Loucy (cell line): ENCODE results near the gene BACH2.

Source experiments
- H2AFZ ChIP-seq: fragments of 200-600 bp; sonication (generic); 2 replicates; pipeline ENCODE4 v1.6.0; 2016; ENCODE audit warnings: antibody characterized with exemption, mild to moderate bottlenecking, low read length, moderate library complexity
- H3F3A ChIP-seq: fragments of 200-600 bp; 2 replicates; pipeline ENCODE4 v1.6.0; 2016; ENCODE audit warnings: antibody characterized with exemption, low read depth, mild to moderate bottlenecking
- H3K27me3 ChIP-seq: fragments of 200-600 bp; sonication (generic); 2 replicates; pipeline ENCODE4 v1.6.1; 2014; ENCODE audit warnings: low read length, mild to moderate bottlenecking; ENCODE audit not compliant: insufficient read depth, poor library complexity, severe bottlenecking
- H3K36me3 ChIP-seq: fragments of 200-600 bp; sonication (generic); 2 replicates; pipeline ENCODE4 v1.6.1; 2016; ENCODE audit warnings: low read length; ENCODE audit not compliant: insufficient read depth
- H3K4me1 ChIP-seq: fragments of 200-600 bp; sonication (generic); 2 replicates; pipeline ENCODE4 v1.5.1; 2014; ENCODE audit warnings: low read length, mild to moderate bottlenecking; ENCODE audit not compliant: insufficient read depth, poor library complexity, severe bottlenecking
- H3K4me2 ChIP-seq: fragments of 200-600 bp; sonication (generic); 2 replicates; pipeline ENCODE4 v1.6.0; 2014; ENCODE audit warnings: antibody characterized with exemption, low read length, low read depth, mild to moderate bottlenecking; ENCODE audit not compliant: poor library complexity, severe bottlenecking
- H3K4me3 ChIP-seq: fragments of 200-600 bp; sonication (generic); 2 replicates; pipeline ENCODE4 v1.5.1; 2014; ENCODE audit warnings: low read length, mild to moderate bottlenecking, mixed read lengths; ENCODE audit not compliant: poor library complexity, severe bottlenecking
- H3K79me2 ChIP-seq: fragments of 200-600 bp; sonication (generic); 2 replicates; pipeline ENCODE4 v1.6.1; 2014; ENCODE audit warnings: low read length; ENCODE audit not compliant: insufficient read depth
- H3K9ac ChIP-seq: fragments of 200-600 bp; sonication (generic); 2 replicates; pipeline ENCODE4 v1.6.0; 2014; ENCODE audit warnings: mild to moderate bottlenecking, low read depth, low read length, moderate library complexity; ENCODE audit not compliant: poor library complexity, severe bottlenecking
- H3K9me2 ChIP-seq: fragments of 200-600 bp; sonication (generic); replicated peaks from 2 replicates; pipeline ENCODE4 v1.6.1; 2016; ENCODE audit warnings: low read depth, low read length, mixed read lengths
- H3K9me3 ChIP-seq: fragments of 200-600 bp; sonication (generic); 2 replicates; pipeline ENCODE4 v1.6.1; 2014; ENCODE audit warnings: mild to moderate bottlenecking, antibody characterized with exemption, low read length, low read depth; ENCODE audit not compliant: insufficient read depth
- H4K20me1 ChIP-seq: fragments of 200-600 bp; sonication (generic); 2 replicates; pipeline ENCODE4 v1.6.0; 2014; ENCODE audit warnings: antibody characterized with exemption, low read length, mild to moderate bottlenecking; ENCODE audit not compliant: insufficient read depth, poor library complexity, severe bottlenecking
- EZH2phosphoT487 ChIP-seq: fragments of 200-600 bp; IDR thresholded peaks from 2 replicates; pipeline ENCODE4 v1.6.1; 2018; ENCODE audit warnings: antibody characterized with exemption, mild to moderate bottlenecking, moderate library complexity, borderline replicate concordance
- TF ChIP-seq, protein P1 (sequence below): fragments of 200-600 bp; sonication (generic); conservative IDR thresholded peaks from 2 replicates; pipeline ENCODE4 v1.5.1; 2014; ENCODE audit warnings: mild to moderate bottlenecking, antibody characterized with exemption, low read length

BACH2 gene

DNA sequence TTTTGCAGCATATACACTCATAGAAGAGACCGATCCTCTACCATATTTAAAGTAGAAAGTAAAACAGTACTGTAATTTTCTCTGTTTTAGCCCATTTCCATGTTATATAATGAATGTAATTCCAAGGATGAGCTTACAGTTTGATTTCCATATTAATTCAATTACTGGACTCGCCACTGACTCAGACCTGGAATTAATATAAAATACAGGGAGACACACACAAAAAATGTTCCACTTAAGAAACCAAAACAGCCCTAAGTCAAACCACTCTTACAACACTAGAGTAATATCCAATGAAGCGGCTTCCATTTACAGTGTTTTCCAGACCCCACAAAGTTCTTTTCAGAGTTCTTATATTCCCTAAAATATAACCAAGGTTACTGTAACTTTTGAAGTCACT, 110.6 kb downstream of the BACH2 start:
- no peaks in the 10 kb centered on the region for H3K27me3 ChIP-seq
- no peak overlapping the region for H3K4me3 ChIP-seq
- H3K9me3 ChIP-seq: no peaks in the 10 kb centered on the region
- H3K9ac ChIP-seq: no peak overlapping the region
- peaks cover 26% of the 10 kb centered on the region for H3K4me1 ChIP-seq
- 0 out of 2 replicates have a peak, but pooled peaks cover 7% of the 10 kb centered on the region for H3K36me3 ChIP-seq
- peaks cover 50% of the 10 kb centered on the region for H3K79me2 ChIP-seq
- H2AFZ ChIP-seq: no peak overlapping the region
- TF ChIP-seq EZH2phosphoT487: no peak
- TF ChIP-seq, protein P1, sequence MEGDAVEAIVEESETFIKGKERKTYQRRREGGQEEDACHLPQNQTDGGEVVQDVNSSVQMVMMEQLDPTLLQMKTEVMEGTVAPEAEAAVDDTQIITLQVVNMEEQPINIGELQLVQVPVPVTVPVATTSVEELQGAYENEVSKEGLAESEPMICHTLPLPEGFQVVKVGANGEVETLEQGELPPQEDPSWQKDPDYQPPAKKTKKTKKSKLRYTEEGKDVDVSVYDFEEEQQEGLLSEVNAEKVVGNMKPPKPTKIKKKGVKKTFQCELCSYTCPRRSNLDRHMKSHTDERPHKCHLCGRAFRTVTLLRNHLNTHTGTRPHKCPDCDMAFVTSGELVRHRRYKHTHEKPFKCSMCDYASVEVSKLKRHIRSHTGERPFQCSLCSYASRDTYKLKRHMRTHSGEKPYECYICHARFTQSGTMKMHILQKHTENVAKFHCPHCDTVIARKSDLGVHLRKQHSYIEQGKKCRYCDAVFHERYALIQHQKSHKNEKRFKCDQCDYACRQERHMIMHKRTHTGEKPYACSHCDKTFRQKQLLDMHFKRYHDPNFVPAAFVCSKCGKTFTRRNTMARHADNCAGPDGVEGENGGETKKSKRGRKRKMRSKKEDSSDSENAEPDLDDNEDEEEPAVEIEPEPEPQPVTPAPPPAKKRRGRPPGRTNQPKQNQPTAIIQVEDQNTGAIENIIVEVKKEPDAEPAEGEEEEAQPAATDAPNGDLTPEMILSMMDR: no peak
- H3K9me2 ChIP-seq: no peaks in the 10 kb centered on the region
- no peak overlapping the region for H3K4me2 ChIP-seq
- H4K20me1 ChIP-seq: peaks cover 5% of the 10 kb centered on the region
- H3F3A ChIP-seq: no peaks in the 10 kb centered on the region

DNA sequence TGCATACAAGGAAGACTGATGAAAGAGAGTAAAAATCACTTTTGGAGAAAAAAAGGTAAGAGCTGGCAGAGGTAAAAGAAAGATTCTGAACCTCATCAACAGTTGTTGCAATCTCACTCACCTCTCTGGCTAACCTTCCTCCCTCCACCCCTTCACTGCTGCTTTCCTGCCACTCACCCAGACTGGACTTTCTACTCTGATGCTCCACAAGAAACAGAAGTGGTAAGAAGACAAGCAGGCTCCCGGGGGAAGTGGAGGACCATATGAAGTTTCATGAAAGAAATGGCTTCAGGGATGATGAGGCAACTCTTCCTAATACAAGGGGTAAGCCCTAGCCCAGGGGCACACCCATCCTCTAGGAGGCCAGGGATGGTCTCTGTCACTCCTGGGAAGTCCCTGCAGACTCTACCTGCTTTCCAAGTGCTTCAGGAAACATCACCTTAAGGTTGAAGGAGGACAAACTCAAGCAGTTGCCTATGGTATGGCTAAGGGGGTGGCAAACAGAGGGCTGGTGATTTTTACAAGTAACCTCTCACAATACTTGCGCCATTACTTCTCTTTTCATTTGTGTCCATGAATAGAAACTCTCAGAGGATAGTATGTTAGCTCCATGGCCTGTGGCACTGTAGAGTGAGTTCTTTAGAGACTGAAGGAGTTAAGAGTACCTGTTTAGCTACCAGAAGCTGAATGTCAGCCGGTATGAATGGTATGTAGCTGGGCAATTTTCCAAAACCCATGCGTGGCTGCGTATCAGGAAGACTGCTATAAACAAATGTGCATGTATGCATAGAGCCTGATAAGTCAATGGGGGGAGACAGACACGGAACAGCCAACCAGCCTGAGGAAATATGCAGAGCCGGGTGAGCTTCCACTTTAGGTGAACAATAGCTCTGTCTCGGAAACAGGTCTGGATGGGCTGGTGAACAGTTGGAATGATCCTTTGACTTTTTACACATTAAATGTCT, 112.0 kb downstream of the BACH2 start:
- Histone ChIP-seq H2AFZ (no peak overlapping the region), H3K4me2 (no peak overlapping the region), H3K79me2 (peaks cover 40% of the 10 kb centered on the region)

DNA sequence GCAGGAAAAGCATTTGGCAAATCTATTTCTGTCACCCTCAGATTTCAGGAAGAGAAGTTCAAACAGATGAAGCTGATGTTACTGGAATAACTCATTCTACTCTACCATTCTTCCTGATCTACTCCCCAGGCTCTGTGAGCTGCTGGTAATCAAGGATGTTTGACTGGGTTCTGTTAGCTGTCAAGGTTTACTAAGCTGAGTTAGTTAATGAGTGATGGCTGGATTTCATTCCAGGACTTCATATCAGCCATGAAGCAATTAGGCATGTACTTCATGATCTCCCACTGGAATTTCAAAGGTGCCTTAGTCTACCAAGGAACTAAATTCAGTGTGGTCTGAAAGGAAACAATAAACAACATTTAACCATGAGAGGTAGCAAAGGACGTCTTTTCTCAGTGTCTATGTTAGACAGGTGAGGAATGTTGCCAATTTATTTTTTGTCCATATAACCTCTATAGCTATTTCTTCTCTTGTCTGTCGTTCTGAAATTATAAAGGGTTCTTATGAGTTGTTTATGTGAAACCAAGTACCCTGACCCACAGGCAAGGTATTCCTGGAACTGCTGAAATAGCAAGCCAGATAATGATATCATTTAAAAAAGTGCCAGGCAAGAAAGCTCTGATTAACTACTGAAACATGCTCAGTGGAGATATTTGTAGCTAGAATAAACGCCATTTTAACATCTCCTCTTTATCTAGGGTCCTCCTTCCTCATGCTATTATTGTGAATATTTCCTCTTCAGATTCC, 112.9 kb downstream of the BACH2 start:
- H3K9me2 ChIP-seq: no peaks in the 10 kb centered on the region
- H4K20me1 ChIP-seq: peaks cover 5% of the 10 kb centered on the region
- H3K79me2 ChIP-seq: peaks cover 38% of the 10 kb centered on the region
- no peak overlapping the region for H2AFZ ChIP-seq
- H3K4me2 ChIP-seq: no peak overlapping the region
- no peaks in the 10 kb centered on the region for H3F3A ChIP-seq
- no peak overlapping the region for H3K4me3 ChIP-seq
- no peak overlapping the region for H3K9ac ChIP-seq
- peaks cover 7% of the 10 kb centered on the region; the same call in 1 of the 2 replicates for H3K36me3 ChIP-seq
- TF ChIP-seq EZH2phosphoT487: no peak
- TF ChIP-seq, protein P1: no peak
- no peaks in the 10 kb centered on the region for H3K27me3 ChIP-seq
- H3K4me1 ChIP-seq: peaks cover 27% of the 10 kb centered on the region
- no peaks in the 10 kb centered on the region for H3K9me3 ChIP-seq

More for the DNA sequence above, 112.0 kb downstream of the BACH2 start:
- Histone ChIP-seq H3K4me3 (no peak overlapping the region), H3K9me2 (no peaks in the 10 kb centered on the region), H3K9ac (no peak overlapping the region), H3K27me3 (no peaks in the 10 kb centered on the region), H3K36me3 (peaks cover 7% of the 10 kb centered on the region; the same call in 1 of the 2 replicates), H3K9me3 (no peaks in the 10 kb centered on the region), H3K4me1 (peaks cover 26% of the 10 kb centered on the region), H3F3A (no peaks in the 10 kb centered on the region), H4K20me1 (peaks cover 5% of the 10 kb centered on the region)
- TF ChIP-seq, protein P1: no peak
- TF ChIP-seq EZH2phosphoT487: no peak
